Measurements from ENCODE around the gene WDFY2. TPM values are rescaled to one million over a fixed set of nuclear protein-coding genes. Genes with fewer than 3 reads are reported as not detected.

WDFY2 gene
- total RNA-seq, 3 donors from 2014 or later: 3.4 to 9.6 (median 6.6) TPM

DNA sequence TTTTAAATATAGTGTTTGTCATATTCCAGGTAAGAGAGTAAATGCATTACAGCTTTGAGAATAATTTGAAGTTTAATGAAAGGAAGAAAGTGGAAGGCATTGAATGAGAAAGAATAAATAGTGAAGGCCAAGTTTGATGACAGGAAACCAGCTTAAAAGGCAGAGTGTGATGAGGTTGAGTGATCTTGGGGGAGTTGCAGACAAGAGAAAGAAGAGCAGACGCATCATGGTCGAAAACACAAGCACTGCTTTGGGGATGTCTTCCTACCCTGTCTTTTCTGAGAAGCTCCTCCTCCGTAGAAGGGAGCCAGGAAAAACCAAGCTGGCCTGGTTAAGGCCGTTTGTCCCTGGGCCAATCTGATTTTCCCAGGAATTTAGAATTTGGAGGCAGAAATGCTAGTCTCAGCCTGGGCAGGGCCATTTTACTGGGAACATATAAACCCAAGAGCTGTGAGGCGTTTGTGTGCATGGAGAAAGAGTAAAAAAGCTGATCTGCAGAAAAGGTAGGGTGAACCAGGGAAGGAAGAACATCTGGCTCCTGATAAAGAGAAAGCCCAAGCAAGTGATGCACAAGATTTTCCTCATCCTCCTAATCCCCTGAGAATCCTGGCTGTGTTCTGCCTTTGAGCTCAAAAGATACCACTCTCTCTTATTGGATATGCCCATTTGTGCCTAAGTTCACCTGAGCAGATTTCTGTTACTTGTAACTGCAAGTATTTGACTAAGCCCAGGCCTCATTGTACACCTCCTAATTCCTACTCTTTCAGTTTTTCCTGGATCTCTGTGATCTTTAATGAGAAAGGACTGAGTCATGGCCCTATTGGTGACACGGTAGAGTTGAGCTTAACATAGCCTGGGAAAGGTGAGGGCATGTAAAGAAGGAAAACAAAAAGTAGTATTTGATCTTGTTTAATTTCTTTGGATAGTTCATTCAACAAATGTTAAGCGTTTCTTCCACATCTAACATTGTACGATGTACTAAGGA lies 80.0 kb downstream of the WDFY2 start:
- ATAC-seq: no peak
- H3K4me3 ChIP-seq: no peak overlapping the region
- no peak for DNase-seq
- TF ChIP-seq, protein P1, sequence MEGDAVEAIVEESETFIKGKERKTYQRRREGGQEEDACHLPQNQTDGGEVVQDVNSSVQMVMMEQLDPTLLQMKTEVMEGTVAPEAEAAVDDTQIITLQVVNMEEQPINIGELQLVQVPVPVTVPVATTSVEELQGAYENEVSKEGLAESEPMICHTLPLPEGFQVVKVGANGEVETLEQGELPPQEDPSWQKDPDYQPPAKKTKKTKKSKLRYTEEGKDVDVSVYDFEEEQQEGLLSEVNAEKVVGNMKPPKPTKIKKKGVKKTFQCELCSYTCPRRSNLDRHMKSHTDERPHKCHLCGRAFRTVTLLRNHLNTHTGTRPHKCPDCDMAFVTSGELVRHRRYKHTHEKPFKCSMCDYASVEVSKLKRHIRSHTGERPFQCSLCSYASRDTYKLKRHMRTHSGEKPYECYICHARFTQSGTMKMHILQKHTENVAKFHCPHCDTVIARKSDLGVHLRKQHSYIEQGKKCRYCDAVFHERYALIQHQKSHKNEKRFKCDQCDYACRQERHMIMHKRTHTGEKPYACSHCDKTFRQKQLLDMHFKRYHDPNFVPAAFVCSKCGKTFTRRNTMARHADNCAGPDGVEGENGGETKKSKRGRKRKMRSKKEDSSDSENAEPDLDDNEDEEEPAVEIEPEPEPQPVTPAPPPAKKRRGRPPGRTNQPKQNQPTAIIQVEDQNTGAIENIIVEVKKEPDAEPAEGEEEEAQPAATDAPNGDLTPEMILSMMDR (IDR thresholded peaks at IDR 0.05): no peak
- no peaks in the 10 kb centered on the region for H3K36me3 ChIP-seq (ENCODE audit: low read depth)
- H3K4me1 ChIP-seq (ENCODE audit: low read depth): no peaks in the 10 kb centered on the region
- intact Hi-C loops (cut with DNase I, micrococcal nuclease): no loop called here
- H3K9me3 ChIP-seq: no peaks in the 10 kb centered on the region

- Histone ChIP-seq H3K4me1 (ENCODE audit: low read depth) (no peaks in the 10 kb centered on the region), H3K9me3 (no peaks in the 10 kb centered on the region), H3K4me3 (no peak overlapping the region), H3K36me3 (ENCODE audit: low read depth) (no peaks in the 10 kb centered on the region)
- intact Hi-C loops (cut with DNase I, micrococcal nuclease): no loop called here
- TF ChIP-seq, protein P1 (IDR thresholded peaks at IDR 0.05): no peak
- ATAC-seq: no peak
- DNase-seq: no peak
Observed at GRCh38 chr13:51665456-51665855, 81.2 kb downstream of the WDFY2 start.

DNA sequence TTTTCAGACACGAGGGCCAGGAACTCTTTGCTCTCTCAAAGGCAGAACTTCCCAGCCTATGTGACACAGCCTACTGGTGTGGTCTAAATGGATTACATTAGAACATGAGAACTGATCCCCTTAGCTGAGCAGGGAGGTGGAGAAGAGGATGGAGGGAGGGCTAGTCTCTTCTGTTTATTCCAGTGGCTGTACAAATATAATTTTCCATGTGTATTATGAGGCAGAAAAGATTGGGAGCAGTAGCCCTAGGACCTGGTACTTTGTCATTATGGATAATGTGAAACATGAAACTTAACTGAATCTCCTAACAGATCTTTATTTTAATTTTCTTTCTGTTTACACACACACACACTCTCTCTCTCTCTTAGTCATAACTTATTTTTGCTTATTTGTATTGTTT lies 82.1 kb downstream of the WDFY2 start:
- intact Hi-C loops (cut with DNase I, micrococcal nuclease): no loop called here
- Histone ChIP-seq H3K36me3 (ENCODE audit: low read depth) (no peaks in the 10 kb centered on the region), H3K4me1 (ENCODE audit: low read depth) (no peaks in the 10 kb centered on the region), H3K9me3 (no peaks in the 10 kb centered on the region), H3K4me3 (no peak overlapping the region)
- TF ChIP-seq, protein P1 (IDR thresholded peaks at IDR 0.05): no peak
- DNase-seq (no peak), ATAC-seq (no peak)

GRCh38 chr13:51666839-51667238 lies 82.6 kb downstream of the WDFY2 start:
- ATAC-seq: no peak
- no peaks in the 10 kb centered on the region for H3K36me3 ChIP-seq (ENCODE audit: low read depth)
- intact Hi-C loops (cut with DNase I, micrococcal nuclease): no loop called here
- H3K4me3 ChIP-seq: no peak overlapping the region
- DNase-seq: no peak
- TF ChIP-seq, protein P1 (IDR thresholded peaks at IDR 0.05): no peak
- no peaks in the 10 kb centered on the region for H3K4me1 ChIP-seq (ENCODE audit: low read depth)
- H3K9me3 ChIP-seq: no peaks in the 10 kb centered on the region

GRCh38 chr13:51668580-51669195 lies 84.4 kb downstream of the WDFY2 start:
- TF ChIP-seq, protein P1 (IDR thresholded peaks at IDR 0.05): no peak
- ATAC-seq: no peak
- Histone ChIP-seq H3K4me3 (no peak overlapping the region), H3K9me3 (no peaks in the 10 kb centered on the region), H3K4me1 (ENCODE audit: low read depth) (no peaks in the 10 kb centered on the region), H3K36me3 (ENCODE audit: low read depth) (no peaks in the 10 kb centered on the region)
- intact Hi-C loops (cut with DNase I, micrococcal nuclease): no loop called here
- no peak for DNase-seq
